Stimulated activated naive CD8-positive, alpha-beta T cell treated with anti-CD3 and anti-CD28 coated beads, Interleukin-15, amount 100 ng/mL, for 72 hours (primary cell): ENCODE measurements around the gene PBX1.

Source experiments
- ATAC-seq: fragments of 150-1000 bp; cut with Tn5 transposase; 2 replicates; pipeline ENCODE4 v1.10.0; 2021; ENCODE audit warnings: mild to moderate bottlenecking, moderate library complexity
- DNase-seq, 2 donors: peaks; one replicate each; pipeline ENCODE4 v3.0.0; 2021 to 2022
- H3K27ac Mint-ChIP-seq, 2 donors: one replicate each; pipeline ENCODE4 v1.8.0; 2022; ENCODE audit warnings: mild to moderate bottlenecking in 2 of 2, mixed read lengths in 2 of 2, moderate library complexity in 2 of 2
- H3K27me3 Mint-ChIP-seq: one replicate; pipeline ENCODE4 v1.8.0; 2022; ENCODE audit warnings: mixed read lengths
- H3K4me1 Mint-ChIP-seq: one replicate; pipeline ENCODE4 v1.8.0; 2022; ENCODE audit warnings: mild to moderate bottlenecking, mixed read lengths
- H3K4me3 Mint-ChIP-seq, 2 donors: one replicate each; pipeline ENCODE4 v1.8.0; 2022; ENCODE audit warnings: mild to moderate bottlenecking in 2 of 2, mixed read lengths in 2 of 2, moderate library complexity in 1 of 2
- H3K9me3 Mint-ChIP-seq, 2 donors: one replicate each; pipeline ENCODE4 v1.8.0; 2022; ENCODE audit warnings: mixed read lengths in 2 of 2

The PBX1 gene

DNA sequence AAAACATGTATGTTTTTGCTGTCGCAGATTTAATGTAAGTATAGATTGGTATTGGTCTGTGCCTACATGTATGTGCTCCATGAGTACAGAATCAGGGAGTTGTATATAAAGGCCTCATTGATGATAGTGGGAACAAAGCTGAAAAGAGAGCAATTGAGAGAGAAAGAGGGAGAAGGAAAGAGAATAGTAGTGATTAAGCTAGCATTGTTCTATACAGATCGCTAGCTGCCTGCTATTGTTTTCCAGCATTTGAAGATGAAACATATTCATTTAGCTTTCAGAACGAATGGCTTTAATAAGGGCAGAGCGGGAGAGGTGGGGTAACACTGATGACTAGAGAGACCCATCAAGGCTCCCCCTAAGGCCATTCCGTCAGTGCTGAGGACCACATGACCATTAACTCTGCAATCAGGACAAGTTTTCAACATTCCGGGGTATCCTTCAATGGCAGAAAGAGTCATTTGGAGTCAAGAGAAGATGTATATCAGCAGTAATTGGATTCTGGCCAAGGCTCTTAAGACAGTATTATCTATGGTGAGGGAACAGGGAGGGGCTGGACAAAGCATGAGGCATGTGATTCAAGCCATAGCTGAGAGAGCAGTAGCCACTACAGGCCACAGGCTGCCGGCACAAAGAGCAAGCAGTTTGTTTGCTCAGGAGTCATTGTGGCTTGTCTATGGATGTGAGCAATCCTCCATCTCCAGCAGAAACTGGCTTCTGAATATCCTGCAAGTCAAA is 176.5 kb downstream of the PBX1 start:
- H3K27ac Mint-ChIP-seq: no peak overlapping the region
- H3K27me3 Mint-ChIP-seq: no peaks in the 10 kb centered on the region
- no peak for DNase-seq
- no peak overlapping the region for H3K4me3 Mint-ChIP-seq
- no peaks in the 10 kb centered on the region for H3K4me1 Mint-ChIP-seq
- ATAC-seq: no peak
- peaks cover 0 to 14% of the 10 kb centered on the region in 2 donors for H3K9me3 Mint-ChIP-seq

- Mint-ChIP-seq H3K27ac (no peak overlapping the region), H3K4me3 (no peak overlapping the region), H3K4me1 (no peaks in the 10 kb centered on the region), H3K9me3 (peaks cover 0 to 14% of the 10 kb centered on the region in 2 donors), H3K27me3 (no peaks in the 10 kb centered on the region)
- DNase-seq: no peak
- ATAC-seq: no peak
Measured at GRCh38 chr1:164736137-164736536, 177.2 kb downstream of the PBX1 start.

DNA sequence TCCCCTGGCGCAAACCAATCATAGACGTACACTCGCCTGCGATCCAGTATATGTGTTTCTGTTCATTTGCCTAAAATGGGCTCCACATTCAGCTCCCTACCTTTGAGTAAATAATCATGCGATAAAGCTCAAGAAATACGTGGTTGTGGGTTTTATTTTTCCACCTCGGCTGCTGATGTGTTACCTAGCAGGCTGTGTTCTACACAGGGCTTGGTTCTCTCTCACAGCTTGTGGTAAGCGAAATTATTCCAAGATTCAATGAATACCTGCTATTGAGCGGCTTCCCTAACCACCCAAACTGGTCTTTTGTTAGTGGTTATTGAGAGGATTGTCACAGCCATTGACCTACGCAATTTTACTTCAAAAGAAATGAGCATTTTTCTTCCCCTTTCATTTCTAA is 180.2 kb downstream of the PBX1 start:
- H3K4me3 Mint-ChIP-seq: no peak overlapping the region
- DNase-seq: no peak
- no peak for ATAC-seq
- H3K27ac Mint-ChIP-seq: no peak overlapping the region
- peaks cover 0 to 14% of the 10 kb centered on the region in 2 donors for H3K9me3 Mint-ChIP-seq
- no peaks in the 10 kb centered on the region for H3K4me1 Mint-ChIP-seq
- no peaks in the 10 kb centered on the region for H3K27me3 Mint-ChIP-seq

- ATAC-seq: no peak
- Mint-ChIP-seq H3K27ac (no peak overlapping the region), H3K4me3 (no peak overlapping the region), H3K4me1 (no peaks in the 10 kb centered on the region), H3K9me3 (peaks cover 0 to 9% of the 10 kb centered on the region in 2 donors), H3K27me3 (no peaks in the 10 kb centered on the region)
- DNase-seq: no peak
Measured at GRCh38 chr1:164740000-164740526, 181.1 kb downstream of the PBX1 start.

DNA sequence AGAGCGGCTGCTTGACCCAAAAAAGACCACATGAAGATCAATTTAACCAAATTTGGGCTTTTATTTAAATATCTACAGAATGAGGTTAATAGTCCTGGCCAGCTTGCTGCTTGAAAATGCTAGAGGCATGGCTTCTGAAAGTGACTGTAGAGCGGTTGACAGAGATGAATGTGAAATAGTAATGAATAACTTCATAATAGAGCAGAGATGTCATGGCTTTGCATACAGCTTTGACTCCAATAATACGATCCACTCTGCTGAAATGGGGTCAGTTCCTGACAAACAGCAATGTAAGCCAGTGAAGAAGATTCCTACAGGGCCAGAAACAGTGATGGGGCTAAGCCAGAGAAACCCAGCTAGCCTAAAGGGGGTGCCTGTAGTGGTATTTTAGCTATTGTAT is 183.8 kb downstream of the PBX1 start:
- no peak overlapping the region for H3K4me3 Mint-ChIP-seq
- ATAC-seq (no peak), DNase-seq (no peak)
- H3K9me3 Mint-ChIP-seq: no peaks in the 10 kb centered on the region
- H3K4me1 Mint-ChIP-seq: no peaks in the 10 kb centered on the region
- no peaks in the 10 kb centered on the region for H3K27me3 Mint-ChIP-seq
- no peak overlapping the region for H3K27ac Mint-ChIP-seq

GRCh38 chr1:164743976-164744375 is 185.0 kb downstream of the PBX1 start:
- Mint-ChIP-seq H3K27ac (no peak overlapping the region), H3K9me3 (no peaks in the 10 kb centered on the region), H3K27me3 (no peaks in the 10 kb centered on the region), H3K4me3 (no peak overlapping the region), H3K4me1 (no peaks in the 10 kb centered on the region)
- DNase-seq (no peak), ATAC-seq (no peak)

- DNase-seq (no peak), ATAC-seq (no peak)
- no peak overlapping the region for H3K27ac Mint-ChIP-seq
- no peaks in the 10 kb centered on the region for H3K4me1 Mint-ChIP-seq
- H3K9me3 Mint-ChIP-seq: no peaks in the 10 kb centered on the region
- no peaks in the 10 kb centered on the region for H3K27me3 Mint-ChIP-seq
- H3K4me3 Mint-ChIP-seq: no peak overlapping the region
Measured at GRCh38 chr1:164745736-164746135, 186.8 kb downstream of the PBX1 start.

- Mint-ChIP-seq H3K27ac (no peak overlapping the region), H3K9me3 (no peaks in the 10 kb centered on the region), H3K27me3 (no peaks in the 10 kb centered on the region), H3K4me1 (no peaks in the 10 kb centered on the region), H3K4me3 (no peak overlapping the region)
- DNase-seq: no peak
- ATAC-seq: no peak
Measured at GRCh38 chr1:164746632-164747031, 187.6 kb downstream of the PBX1 start.

DNA sequence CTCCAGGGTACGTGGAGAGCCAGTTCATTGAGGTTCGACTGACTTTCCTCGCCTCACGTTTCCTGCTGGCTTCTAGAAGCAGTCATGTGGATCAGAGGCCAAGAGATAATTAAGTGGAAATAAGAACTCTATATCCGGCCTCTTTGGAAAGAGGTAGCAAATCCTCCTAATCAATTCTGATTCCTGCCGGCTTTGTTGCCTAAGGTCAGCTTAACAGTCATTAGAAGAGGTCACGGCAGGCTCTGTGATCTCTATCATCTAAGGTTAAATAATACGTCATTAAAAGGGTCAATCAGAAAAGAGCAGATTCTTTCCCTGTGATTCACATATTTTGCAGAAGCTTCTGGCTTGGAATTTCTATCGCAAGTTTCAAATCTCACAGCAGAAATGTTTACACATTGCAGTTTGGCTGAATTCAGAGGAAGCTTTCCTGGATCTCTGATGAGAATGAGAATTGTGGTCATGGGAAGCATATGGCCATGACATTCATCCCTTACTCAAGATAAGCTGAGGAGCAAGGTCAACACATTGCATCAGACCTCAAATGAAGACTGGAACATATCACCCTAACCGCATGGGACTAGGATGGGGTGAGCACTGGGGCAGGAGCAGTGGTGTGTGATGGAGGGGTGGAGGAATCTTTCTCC is 189.4 kb downstream of the PBX1 start:
- no peak overlapping the region for H3K4me3 Mint-ChIP-seq
- no peaks in the 10 kb centered on the region for H3K4me1 Mint-ChIP-seq
- no peaks in the 10 kb centered on the region for H3K9me3 Mint-ChIP-seq
- ATAC-seq (no peak), DNase-seq (no peak)
- no peaks in the 10 kb centered on the region for H3K27me3 Mint-ChIP-seq
- no peak overlapping the region for H3K27ac Mint-ChIP-seq

DNA sequence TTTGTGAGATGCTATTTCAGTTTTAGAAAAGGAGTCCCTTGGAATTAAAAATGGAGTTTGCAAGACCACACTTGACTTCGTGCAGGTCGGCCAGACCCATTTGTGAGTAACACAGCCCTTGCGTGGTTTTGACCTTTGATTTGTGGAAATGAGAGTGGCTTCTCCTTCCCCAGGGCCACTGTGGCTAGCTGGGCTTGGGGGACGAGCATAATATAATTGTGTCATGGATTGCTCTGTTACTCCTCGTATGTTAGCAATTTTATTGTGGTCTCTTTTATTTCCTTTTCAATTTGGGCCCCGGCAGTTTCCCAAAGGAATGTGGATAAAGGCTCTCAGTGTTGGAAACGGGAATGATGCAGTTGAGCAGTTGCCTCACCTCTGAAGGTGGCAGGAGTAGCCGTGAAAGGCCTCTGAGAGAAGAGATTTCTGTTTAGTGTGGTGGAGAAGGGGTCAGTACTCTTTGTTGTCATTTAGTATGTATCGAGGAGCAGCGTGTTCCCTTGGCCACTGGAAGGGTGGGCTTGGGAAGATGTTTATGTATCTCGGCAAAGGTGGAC is 194.6 kb downstream of the PBX1 start:
- no peak overlapping the region for H3K4me3 Mint-ChIP-seq
- ATAC-seq: no peak

DNA sequence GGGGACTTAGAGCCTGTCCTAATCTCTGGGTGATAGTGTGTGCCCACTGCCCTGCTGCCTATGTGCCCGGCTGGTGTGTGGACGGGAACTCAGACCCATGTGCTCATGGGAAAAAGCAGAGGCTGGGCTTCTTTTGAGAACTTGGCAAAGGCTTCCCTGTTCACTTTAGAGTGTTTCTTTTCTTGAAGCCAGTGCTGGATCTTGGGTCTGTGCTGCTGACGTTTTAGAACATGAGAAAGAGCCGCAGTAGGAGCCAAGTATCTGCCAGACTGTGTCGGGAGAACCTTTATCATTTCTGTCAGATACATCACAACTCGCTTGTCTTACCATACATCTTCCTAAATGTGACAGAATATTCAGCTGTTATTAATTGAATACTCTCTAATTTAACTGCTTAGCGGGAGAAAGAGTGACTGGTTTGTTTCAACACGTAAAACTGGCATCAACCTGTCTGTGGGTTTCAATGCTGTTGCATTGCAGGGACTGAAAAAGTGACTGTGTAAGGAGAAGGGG is 195.2 kb downstream of the PBX1 start:
- DNase-seq (no peak), ATAC-seq (no peak)
- Mint-ChIP-seq H3K9me3 (no peaks in the 10 kb centered on the region), H3K27me3 (no peaks in the 10 kb centered on the region), H3K4me3 (no peak overlapping the region), H3K27ac (no peak overlapping the region), H3K4me1 (no peaks in the 10 kb centered on the region)

More for the DNA sequence above, 194.6 kb downstream of the PBX1 start:
- Mint-ChIP-seq H3K4me1 (no peaks in the 10 kb centered on the region), H3K27ac (no peak overlapping the region), H3K27me3 (no peaks in the 10 kb centered on the region), H3K9me3 (no peaks in the 10 kb centered on the region)
- DNase-seq: no peak

- Mint-ChIP-seq H3K27ac (no peak overlapping the region), H3K4me3 (no peak overlapping the region), H3K4me1 (no peaks in the 10 kb centered on the region), H3K27me3 (no peaks in the 10 kb centered on the region), H3K9me3 (peaks cover 0 to 4% of the 10 kb centered on the region in 2 donors)
- no peak for ATAC-seq
- no peak for DNase-seq
Measured at GRCh38 chr1:164755690-164756089, 196.7 kb downstream of the PBX1 start.

DNA sequence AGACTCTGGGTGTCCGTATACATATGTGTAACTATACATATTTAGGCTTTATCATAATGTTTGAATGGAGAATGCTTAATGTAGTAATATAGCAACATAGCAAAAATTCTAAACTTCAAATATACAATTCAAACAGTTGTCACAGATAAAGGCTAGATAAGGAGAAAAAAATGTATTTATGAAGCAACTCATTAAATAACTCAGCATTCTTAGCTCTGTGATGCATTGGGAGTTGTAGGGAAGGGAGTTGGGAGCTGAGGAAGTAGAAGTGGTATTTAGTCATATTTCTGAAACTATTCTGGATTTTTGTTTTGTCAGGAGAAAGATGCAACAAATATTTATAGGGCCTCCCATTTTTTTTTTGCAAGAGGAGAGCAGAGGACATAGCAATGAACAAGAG is 197.8 kb downstream of the PBX1 start:
- DNase-seq (no peak), ATAC-seq (no peak)
- Mint-ChIP-seq H3K27ac (no peak overlapping the region), H3K9me3 (peaks cover 0 to 4% of the 10 kb centered on the region in 2 donors), H3K27me3 (no peaks in the 10 kb centered on the region), H3K4me3 (no peak overlapping the region), H3K4me1 (no peaks in the 10 kb centered on the region)

- ATAC-seq: no peak
- peaks cover 0 to 4% of the 10 kb centered on the region in 2 donors for H3K9me3 Mint-ChIP-seq
- no peak for DNase-seq
- no peaks in the 10 kb centered on the region for H3K4me1 Mint-ChIP-seq
- no peaks in the 10 kb centered on the region for H3K27me3 Mint-ChIP-seq
- H3K27ac Mint-ChIP-seq: no peak overlapping the region
- no peak overlapping the region for H3K4me3 Mint-ChIP-seq
Measured at GRCh38 chr1:164757625-164758024, 198.6 kb downstream of the PBX1 start.

DNA sequence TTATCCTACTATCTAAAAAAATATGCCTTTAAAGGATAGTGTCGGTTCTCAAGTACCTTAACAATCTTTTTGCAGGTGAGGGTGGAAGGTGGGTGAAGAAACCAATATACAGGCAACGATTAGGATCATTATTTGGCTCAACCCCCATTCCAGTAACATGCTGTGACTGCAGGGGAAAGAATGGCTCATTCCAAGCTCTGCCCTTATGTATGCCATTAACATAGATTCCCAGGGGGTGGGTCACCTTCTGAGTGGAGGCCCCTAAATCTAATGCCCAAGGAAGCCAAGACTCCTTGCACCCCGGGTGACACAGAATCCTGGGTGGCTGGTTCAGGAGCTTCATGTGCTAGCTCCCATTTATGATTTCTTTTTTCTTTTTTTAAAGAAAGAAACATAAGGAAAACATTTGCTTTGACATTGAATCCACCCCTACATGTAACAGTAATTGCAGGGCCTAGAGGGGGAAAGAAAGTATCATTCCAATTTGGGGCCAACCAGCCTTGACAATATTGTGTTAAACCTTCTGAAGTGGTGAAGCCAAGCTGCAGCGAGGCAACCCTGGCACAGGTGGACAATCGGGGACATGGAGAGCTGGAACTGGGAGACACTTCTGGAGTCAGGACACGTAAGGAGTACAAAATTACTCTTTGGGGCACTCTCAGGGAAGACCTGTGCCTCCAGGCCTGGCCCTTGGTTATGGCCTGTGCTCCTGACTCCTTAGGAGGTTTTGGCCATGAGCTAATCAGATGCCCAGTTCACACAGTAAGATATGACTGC is 200.3 kb downstream of the PBX1 start:
- no peaks in the 10 kb centered on the region for H3K27me3 Mint-ChIP-seq
- peaks cover 0 to 4% of the 10 kb centered on the region in 2 donors for H3K9me3 Mint-ChIP-seq
- no peak overlapping the region for H3K27ac Mint-ChIP-seq
- no peak for DNase-seq
- H3K4me3 Mint-ChIP-seq: no peak overlapping the region
- no peaks in the 10 kb centered on the region for H3K4me1 Mint-ChIP-seq
- no peak for ATAC-seq
